ENCODE data around the gene CHAC2. TPM values are rescaled to one million over a fixed set of nuclear protein-coding genes. Genes with fewer than 3 reads are reported as not detected.

CHAC2 gene
- total and polyA plus RNA-seq, 2 of the 13 experiments (the other 11 are each of a cell fraction or from before 2014, with no cell fraction given) = 1.7 to 10.7 TPM

DNA sequence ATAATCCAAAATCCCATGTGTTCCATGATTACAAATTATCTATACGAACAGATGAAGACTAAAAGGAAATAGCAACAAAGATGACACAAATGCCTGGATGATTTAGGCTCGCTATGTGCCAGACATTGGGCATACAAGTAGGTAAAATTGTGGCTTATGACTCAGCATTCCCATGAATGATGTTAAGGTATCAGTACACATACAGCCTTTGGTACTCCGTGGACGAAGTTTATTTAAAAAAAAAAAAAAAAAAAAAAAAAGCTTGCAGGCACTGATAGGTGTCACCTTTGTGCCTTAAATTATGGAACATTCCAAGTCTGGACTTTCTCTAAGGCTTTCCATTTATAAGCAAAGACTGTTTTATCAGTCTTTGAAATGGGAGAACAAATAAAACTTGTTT, 2.7 kb downstream of the CHAC2 start (continued):
- TF ChIP-seq, protein P1, sequence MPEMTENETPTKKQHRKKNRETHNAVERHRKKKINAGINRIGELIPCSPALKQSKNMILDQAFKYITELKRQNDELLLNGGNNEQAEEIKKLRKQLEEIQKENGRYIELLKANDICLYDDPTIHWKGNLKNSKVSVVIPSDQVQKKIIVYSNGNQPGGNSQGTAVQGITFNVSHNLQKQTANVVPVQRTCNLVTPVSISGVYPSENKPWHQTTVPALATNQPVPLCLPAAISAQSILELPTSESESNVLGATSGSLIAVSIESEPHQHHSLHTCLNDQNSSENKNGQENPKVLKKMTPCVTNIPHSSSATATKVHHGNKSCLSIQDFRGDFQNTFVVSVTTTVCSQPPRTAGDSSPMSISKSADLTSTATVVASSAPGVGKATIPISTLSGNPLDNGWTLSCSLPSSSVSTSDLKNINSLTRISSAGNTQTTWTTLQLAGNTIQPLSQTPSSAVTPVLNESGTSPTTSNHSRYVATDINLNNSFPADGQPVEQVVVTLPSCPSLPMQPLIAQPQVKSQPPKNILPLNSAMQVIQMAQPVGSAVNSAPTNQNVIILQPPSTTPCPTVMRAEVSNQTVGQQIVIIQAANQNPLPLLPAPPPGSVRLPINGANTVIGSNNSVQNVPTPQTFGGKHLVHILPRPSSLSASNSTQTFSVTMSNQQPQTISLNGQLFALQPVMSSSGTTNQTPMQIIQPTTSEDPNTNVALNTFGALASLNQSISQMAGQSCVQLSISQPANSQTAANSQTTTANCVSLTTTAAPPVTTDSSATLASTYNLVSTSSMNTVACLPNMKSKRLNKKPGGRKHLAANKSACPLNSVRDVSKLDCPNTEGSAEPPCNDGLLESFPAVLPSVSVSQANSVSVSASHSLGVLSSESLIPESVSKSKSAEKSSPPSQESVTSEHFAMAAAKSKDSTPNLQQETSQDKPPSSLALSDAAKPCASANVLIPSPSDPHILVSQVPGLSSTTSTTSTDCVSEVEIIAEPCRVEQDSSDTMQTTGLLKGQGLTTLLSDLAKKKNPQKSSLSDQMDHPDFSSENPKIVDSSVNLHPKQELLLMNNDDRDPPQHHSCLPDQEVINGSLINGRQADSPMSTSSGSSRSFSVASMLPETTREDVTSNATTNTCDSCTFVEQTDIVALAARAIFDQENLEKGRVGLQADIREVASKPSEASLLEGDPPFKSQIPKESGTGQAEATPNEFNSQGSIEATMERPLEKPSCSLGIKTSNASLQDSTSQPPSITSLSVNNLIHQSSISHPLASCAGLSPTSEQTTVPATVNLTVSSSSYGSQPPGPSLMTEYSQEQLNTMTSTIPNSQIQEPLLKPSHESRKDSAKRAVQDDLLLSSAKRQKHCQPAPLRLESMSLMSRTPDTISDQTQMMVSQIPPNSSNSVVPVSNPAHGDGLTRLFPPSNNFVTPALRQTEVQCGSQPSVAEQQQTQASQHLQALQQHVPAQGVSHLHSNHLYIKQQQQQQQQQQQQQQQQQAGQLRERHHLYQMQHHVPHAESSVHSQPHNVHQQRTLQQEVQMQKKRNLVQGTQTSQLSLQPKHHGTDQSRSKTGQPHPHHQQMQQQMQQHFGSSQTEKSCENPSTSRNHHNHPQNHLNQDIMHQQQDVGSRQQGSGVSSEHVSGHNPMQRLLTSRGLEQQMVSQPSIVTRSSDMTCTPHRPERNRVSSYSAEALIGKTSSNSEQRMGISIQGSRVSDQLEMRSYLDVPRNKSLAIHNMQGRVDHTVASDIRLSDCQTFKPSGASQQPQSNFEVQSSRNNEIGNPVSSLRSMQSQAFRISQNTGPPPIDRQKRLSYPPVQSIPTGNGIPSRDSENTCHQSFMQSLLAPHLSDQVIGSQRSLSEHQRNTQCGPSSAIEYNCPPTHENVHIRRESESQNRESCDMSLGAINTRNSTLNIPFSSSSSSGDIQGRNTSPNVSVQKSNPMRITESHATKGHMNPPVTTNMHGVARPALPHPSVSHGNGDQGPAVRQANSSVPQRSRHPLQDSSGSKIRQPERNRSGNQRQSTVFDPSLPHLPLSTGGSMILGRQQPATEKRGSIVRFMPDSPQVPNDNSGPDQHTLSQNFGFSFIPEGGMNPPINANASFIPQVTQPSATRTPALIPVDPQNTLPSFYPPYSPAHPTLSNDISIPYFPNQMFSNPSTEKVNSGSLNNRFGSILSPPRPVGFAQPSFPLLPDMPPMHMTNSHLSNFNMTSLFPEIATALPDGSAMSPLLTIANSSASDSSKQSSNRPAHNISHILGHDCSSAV (CRISPR knock-in tag; IDR thresholded peaks at IDR 0.05; ENCODE audit: borderline replicate concordance) = no peak
- TF ChIP-seq, protein P2, sequence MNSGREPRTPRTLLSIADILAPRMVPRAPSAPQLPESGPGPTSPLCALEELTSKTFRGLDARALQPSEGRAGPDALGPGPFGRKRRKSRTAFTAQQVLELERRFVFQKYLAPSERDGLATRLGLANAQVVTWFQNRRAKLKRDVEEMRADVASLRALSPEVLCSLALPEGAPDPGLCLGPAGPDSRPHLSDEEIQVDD (CRISPR knock-in tag; IDR thresholded peaks at IDR 0.05; ENCODE audit: borderline replicate concordance) = no peak
- no peak for TF ChIP-seq CC2D1A (CRISPR knock-in tag; IDR thresholded peaks at IDR 0.05)
- no peak for TF ChIP-seq ZMAT3 (CRISPR knock-in tag; conservative IDR thresholded peaks at IDR 0.05)
- no peak for TF ChIP-seq ZNF616 (CRISPR knock-in tag; IDR thresholded peaks at IDR 0.05; ENCODE audit: low read depth)
- no peak for TF ChIP-seq ZEB1 (IDR thresholded peaks at IDR 0.05; ENCODE audit: insufficient replicate concordance, low read depth)
- no peak for TF ChIP-seq KDM3A (CRISPR knock-in tag; IDR thresholded peaks at IDR 0.05; ENCODE audit: low read depth)
- TF ChIP-seq, protein P3, sequence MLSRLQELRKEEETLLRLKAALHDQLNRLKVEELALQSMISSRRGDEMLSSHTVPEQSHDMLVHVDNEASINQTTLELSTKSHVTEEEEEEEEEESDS (CRISPR knock-in tag; IDR thresholded peaks at IDR 0.05; ENCODE audit: borderline replicate concordance) = no peak
- no peak for TF ChIP-seq ZNF543 (CRISPR knock-in tag; IDR thresholded peaks at IDR 0.05)
- no peak for TF ChIP-seq MZF1 (CRISPR knock-in tag; IDR thresholded peaks at IDR 0.05; ENCODE audit: borderline replicate concordance)
- no peak for TF ChIP-seq NFIC (IDR thresholded peaks at IDR 0.05; ENCODE audit: low read length)
- no peak for TF ChIP-seq RBM22 (optimal IDR thresholded peaks at IDR 0.05; ENCODE audit: low read length)
- no peak for TF ChIP-seq ZNF737 (CRISPR knock-in tag; IDR thresholded peaks at IDR 0.05; ENCODE audit: borderline replicate concordance)
- peak; percentile 30; the same call in 1 of the 2 replicates for TF ChIP-seq NFE2 (CRISPR knock-in tag; IDR thresholded peaks at IDR 0.05)
- TF ChIP-seq, protein P4, sequence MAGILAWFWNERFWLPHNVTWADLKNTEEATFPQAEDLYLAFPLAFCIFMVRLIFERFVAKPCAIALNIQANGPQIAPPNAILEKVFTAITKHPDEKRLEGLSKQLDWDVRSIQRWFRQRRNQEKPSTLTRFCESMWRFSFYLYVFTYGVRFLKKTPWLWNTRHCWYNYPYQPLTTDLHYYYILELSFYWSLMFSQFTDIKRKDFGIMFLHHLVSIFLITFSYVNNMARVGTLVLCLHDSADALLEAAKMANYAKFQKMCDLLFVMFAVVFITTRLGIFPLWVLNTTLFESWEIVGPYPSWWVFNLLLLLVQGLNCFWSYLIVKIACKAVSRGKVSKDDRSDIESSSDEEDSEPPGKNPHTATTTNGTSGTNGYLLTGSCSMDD (CRISPR knock-in tag; IDR thresholded peaks at IDR 0.05) = no peak
- TF ChIP-seq NPAS2 (CRISPR knock-in tag; IDR thresholded peaks at IDR 0.05; ENCODE audit: borderline replicate concordance) = no peak
- TF ChIP-seq ZNF629 (CRISPR knock-in tag; conservative IDR thresholded peaks at IDR 0.05) = no peak
- no peak for TF ChIP-seq HNF4G (IDR thresholded peaks at IDR 0.05; ENCODE audit: borderline replicate concordance, low read depth, low read length)
- TF ChIP-seq HNF4G (CRISPR knock-in tag; IDR thresholded peaks at IDR 0.05; ENCODE audit: borderline replicate concordance, low read depth) = no peak
- TF ChIP-seq, protein P5, sequence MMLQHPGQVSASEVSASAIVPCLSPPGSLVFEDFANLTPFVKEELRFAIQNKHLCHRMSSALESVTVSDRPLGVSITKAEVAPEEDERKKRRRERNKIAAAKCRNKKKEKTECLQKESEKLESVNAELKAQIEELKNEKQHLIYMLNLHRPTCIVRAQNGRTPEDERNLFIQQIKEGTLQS (CRISPR knock-in tag; IDR thresholded peaks at IDR 0.05) = no peak
